OCI-LY3 (cell line): ENCODE data around the gene AMDHD1.

ENCODE experiments used
- EZH2phosphoT487 ChIP-seq: fragments of 200-600 bp; shearing (Covaris generic); IDR thresholded peaks from 2 replicates; pipeline ENCODE4 v1.6.1; 2018; ENCODE audit warnings: antibody characterized with exemption, mixed run types, low read depth
- TF ChIP-seq, protein P1 (sequence below): fragments of 200-600, 300-600 bp; sonication (generic); IDR thresholded peaks from 2 replicates; pipeline ENCODE4 v1.5.1; 2014; ENCODE audit warnings: antibody characterized with exemption, low read length, low read depth

- TF ChIP-seq, protein P1, sequence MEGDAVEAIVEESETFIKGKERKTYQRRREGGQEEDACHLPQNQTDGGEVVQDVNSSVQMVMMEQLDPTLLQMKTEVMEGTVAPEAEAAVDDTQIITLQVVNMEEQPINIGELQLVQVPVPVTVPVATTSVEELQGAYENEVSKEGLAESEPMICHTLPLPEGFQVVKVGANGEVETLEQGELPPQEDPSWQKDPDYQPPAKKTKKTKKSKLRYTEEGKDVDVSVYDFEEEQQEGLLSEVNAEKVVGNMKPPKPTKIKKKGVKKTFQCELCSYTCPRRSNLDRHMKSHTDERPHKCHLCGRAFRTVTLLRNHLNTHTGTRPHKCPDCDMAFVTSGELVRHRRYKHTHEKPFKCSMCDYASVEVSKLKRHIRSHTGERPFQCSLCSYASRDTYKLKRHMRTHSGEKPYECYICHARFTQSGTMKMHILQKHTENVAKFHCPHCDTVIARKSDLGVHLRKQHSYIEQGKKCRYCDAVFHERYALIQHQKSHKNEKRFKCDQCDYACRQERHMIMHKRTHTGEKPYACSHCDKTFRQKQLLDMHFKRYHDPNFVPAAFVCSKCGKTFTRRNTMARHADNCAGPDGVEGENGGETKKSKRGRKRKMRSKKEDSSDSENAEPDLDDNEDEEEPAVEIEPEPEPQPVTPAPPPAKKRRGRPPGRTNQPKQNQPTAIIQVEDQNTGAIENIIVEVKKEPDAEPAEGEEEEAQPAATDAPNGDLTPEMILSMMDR: no peak
- TF ChIP-seq EZH2phosphoT487: no peak
These were observed 34.7 kb downstream of the AMDHD1 start for GRCh38 chr12:95977764-95978305.
